ENCODE data around the gene CALD1.

Gene CALD1

GRCh38 chr7:134932707-134933370 is 153.4 kb downstream of the CALD1 start:
- DNase-seq = no peak

- DNase-seq = no peak
Observed at GRCh38 chr7:134933460-134934068, 154.1 kb downstream of the CALD1 start.

GRCh38 chr7:134935701-134936100 is 156.3 kb downstream of the CALD1 start:
- no peak for DNase-seq

GRCh38 chr7:134936893-134937510 is 157.6 kb downstream of the CALD1 start:
- no peak for DNase-seq

- no peak for DNase-seq
Observed at GRCh38 chr7:134938141-134938540, 158.7 kb downstream of the CALD1 start.

- DNase-seq = no peak
Observed at GRCh38 chr7:134939136-134939535, 159.7 kb downstream of the CALD1 start.

- no peak for DNase-seq
Observed at GRCh38 chr7:134940729-134941128, 161.3 kb downstream of the CALD1 start.

- no peak for DNase-seq
Observed at GRCh38 chr7:134941185-134941900, 161.9 kb downstream of the CALD1 start.

GRCh38 chr7:134941952-134942351 is 162.5 kb downstream of the CALD1 start:
- DNase-seq = no peak

- no peak for DNase-seq
Observed at GRCh38 chr7:134942690-134943466, 163.4 kb downstream of the CALD1 start.

- DNase-seq = peak; percentile 36
Observed at GRCh38 chr7:134943785-134944400, 164.5 kb downstream of the CALD1 start.

- DNase-seq = no peak
Observed at GRCh38 chr7:134945691-134946090, 166.3 kb downstream of the CALD1 start.

GRCh38 chr7:134946260-134946659 is 166.8 kb downstream of the CALD1 start:
- no peak for DNase-seq

- DNase-seq = no peak
Observed at GRCh38 chr7:134947329-134947728, 167.9 kb downstream of the CALD1 start.

- DNase-seq = no peak
Observed at GRCh38 chr7:134947831-134948230, 168.4 kb downstream of the CALD1 start.

- no peak for DNase-seq
Observed at GRCh38 chr7:134948246-134948645, 168.8 kb downstream of the CALD1 start.

- DNase-seq = no peak
Observed at GRCh38 chr7:134948736-134949135, 169.3 kb downstream of the CALD1 start.

- DNase-seq = no peak
Observed at GRCh38 chr7:134949171-134949570, 169.7 kb downstream of the CALD1 start.

- peak; percentile 39 for DNase-seq
Observed at GRCh38 chr7:134954197-134955082, 175.0 kb downstream of the CALD1 start.

GRCh38 chr7:134957005-134957404 is 177.6 kb downstream of the CALD1 start:
- no peak for DNase-seq

GRCh38 chr7:134959810-134960209 is 180.4 kb downstream of the CALD1 start:
- no peak for DNase-seq

Measured in activated CD4-positive, alpha-beta T cell treated with anti-CD3 and anti-CD28 coated beads, Interleukin-2, amount 50 U/mL, for 16 hours (primary cell).